ENCODE results near the gene OR4D9.
A peak's percentile ranks its signal among the peaks of the same experiment; 100 is the strongest.
"Not testable (repeated sequence)": the region's sequence is repeated elsewhere in the genome, so short reads cannot be mapped to it uniquely, and the experiment has no call there.

The OR4D9 gene

GRCh38 chr11:59510941-59511589 is at the start of gene OR4D9:
TSS of gene OR4D9 (plus strand) at chr11:59511539. CDS start at chr11:59514913, 3,374 bp downstream.
- DNase-seq (ENCODE audit: low read depth), result no peak

- peak; percentile 23 for DNase-seq (ENCODE audit: low read depth)
Measured at GRCh38 chr11:59463190-59463641, 48.1 kb upstream of the OR4D9 start.

- no peak for DNase-seq (ENCODE audit: low read depth)
Measured at GRCh38 chr11:59473015-59473414, 38.3 kb upstream of the OR4D9 start, which contains the start of gene OR4D10. TSS of gene OR4D10 (plus strand) at chr11:59473315. CDS start at chr11:59477430, 4,115 bp downstream.

DNA sequence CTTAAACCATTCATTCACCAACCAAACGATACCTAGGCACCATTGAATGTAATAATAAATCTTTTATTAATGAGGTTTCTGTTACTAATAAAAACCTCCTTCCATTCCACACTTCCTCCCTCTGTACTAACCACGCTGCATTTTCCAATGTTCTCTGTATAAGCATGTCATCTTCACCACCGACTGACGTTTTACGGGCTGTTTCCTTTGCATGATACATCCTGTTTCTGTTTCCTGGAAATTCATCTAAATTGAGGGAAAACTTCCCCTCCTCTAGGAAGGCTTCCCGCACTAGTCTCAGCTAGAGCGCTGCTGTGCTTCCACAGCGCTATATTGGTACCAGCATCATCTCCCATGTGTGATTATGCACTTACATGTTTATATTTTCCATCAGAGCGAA is 36.2 kb upstream of the OR4D9 start:
- DNase-seq (ENCODE audit: low read depth), result no peak

GRCh38 chr11:59479906-59480305 is 31.4 kb upstream of the OR4D9 start:
- DNase-seq (ENCODE audit: low read depth), result no peak

GRCh38 chr11:59480359-59480758 is 31.0 kb upstream of the OR4D9 start:
- no peak for DNase-seq (ENCODE audit: low read depth)

GRCh38 chr11:59501931-59502330 is 9.4 kb upstream of the OR4D9 start:
- no peak for DNase-seq (ENCODE audit: low read depth)

GRCh38 chr11:59503276-59503675 is 8.1 kb upstream of the OR4D9 start, which contains the start of gene OR4D11:
TSS of gene OR4D11 (plus strand) at chr11:59503576. CDS start at chr11:59503576, 0 bp downstream.
- no peak for DNase-seq (ENCODE audit: low read depth)

DNA sequence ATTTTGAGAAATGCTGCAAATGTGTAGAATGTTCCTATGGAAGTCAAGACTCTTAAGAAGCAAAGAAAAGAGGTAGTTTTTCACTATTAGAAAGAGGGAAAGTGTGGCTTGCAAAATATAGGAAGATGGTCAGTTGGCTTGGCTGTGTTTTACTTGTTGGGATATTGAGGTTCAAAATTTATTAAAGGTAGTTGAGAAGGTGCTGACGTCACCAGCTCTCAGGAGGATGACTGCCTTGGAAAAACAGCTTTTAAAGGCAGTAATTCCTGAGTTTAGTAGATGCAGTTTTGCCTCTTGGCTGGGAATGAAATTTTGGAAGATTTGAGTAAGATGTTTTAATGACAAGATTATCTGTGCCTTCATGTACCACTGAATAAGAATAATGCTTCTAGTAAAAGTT is 336 bp downstream of the OR4D9 start:
- no peak for DNase-seq (ENCODE audit: low read depth)

- DNase-seq (ENCODE audit: low read depth), result not testable (repeated sequence)
Measured at GRCh38 chr11:59520139-59520538, 8.8 kb downstream of the OR4D9 start.

GRCh38 chr11:59520741-59521140 is 9.4 kb downstream of the OR4D9 start:
- no peak for DNase-seq (ENCODE audit: low read depth)

DNA sequence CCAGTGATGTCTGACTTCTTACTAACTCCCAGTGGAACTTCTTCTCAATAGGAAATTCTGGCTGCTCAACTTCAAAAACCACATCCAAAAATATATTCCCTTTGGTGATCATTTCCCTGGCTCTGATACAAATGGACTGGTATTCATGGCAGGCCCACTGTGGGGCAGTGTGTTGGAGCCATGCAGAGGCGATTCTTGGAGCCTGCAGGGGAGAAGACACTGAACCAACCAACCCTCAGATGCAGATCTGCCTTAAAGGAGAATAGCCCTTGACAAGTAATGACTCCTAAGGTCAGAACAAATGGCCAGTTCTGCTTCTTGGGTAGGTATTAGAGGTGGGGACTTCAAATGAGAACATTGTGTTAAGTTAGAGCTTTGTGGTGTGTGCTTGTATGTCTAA is 12.2 kb downstream of the OR4D9 start:
- DNase-seq (ENCODE audit: low read depth), result no peak

DNA sequence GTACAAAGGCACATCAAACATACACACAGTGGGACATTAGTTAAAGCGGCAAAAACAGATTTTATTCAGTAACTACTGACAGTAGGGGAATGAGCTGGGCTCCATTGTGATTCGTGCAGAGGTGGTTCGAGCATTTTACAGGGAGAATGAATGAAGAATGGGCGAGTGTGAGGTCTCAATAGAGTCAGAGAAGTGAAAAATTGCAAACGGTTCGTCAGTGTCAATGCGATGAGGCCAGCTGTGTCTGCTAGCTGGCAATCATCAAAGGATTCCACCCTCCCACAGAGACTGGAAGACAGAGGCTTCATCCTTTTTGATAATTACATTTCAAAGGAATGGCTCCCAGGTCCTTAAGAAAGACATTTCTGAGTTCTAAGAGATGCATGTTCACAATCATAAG is 17.4 kb downstream of the OR4D9 start:
- DNase-seq (ENCODE audit: low read depth), result no peak

DNA sequence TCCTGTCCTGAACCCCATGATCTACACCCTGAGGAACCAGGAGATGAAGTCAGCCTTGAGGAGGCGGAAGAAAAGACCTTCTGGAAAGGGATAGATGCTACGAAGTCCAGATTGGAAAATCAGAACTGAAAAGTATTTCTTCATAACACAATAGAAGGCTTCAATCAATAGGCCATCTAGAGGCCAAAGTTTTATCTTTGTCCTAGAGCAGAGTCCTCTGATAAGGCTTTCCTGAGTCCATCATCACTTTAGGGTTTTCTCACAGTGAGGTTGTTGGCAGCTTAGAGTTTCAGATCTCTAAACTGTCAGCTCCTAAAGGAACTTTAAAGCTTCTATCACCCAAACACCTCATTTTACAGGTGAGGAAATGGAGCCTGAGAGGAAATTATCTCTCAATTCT is 21.3 kb downstream of the OR4D9 start:
- DNase-seq (ENCODE audit: low read depth), result no peak

GRCh38 chr11:59534676-59535075 is 23.3 kb downstream of the OR4D9 start:
- no peak for DNase-seq (ENCODE audit: low read depth)

DNA sequence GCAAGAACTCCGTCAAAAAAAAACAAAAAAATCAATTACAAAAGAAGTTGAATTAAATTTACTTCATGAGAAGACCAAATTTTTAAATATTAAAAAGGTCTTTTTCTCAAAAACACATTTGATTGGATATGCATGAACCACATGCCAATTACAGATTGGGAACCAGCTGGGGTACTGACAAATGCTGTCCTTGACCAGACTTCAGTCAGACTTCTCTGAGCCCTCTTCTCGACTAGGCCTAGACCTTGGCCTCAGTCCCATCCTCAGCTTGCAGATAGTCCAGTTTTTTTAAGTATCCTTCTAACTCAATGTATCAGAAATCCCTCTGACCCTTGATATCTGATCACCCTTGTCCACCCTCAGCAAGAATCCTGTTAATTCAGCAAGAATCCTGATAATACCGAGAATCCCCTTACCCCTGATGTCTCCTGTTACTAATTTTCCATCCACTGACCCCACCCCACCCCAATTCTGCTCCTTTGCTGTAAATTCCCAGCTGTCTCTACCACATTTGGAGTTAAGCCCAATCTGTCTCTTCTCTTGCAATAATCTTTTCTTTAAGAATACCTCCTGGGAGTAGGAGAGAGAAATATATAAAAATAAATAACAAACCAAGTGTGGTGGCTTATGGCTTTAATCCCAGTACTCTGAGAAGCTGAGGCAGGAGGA is 30.9 kb downstream of the OR4D9 start:
- DNase-seq (ENCODE audit: low read depth), result no peak

GRCh38 chr11:59543713-59544112 is 32.4 kb downstream of the OR4D9 start:
- DNase-seq (ENCODE audit: low read depth), result not testable (repeated sequence)

DNA sequence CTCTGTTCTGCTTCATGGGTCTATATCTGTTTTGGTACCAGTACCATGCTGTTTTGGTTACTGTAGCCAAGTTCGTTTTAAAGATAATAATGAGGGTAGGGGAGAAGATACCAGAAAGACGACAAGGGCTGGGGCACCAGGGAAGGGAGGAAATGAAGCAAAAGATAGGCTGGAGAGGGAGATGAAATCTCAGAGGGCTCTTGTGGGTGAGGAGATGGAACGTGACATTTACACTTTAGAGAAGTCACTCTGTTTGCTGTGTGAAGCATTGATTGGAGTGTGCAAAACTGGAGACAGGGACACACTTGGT is 33.5 kb downstream of the OR4D9 start:
- no peak for DNase-seq (ENCODE audit: low read depth)

GRCh38 chr11:59545179-59546020 is 34.1 kb downstream of the OR4D9 start:
- DNase-seq (ENCODE audit: low read depth), result no peak

DNA sequence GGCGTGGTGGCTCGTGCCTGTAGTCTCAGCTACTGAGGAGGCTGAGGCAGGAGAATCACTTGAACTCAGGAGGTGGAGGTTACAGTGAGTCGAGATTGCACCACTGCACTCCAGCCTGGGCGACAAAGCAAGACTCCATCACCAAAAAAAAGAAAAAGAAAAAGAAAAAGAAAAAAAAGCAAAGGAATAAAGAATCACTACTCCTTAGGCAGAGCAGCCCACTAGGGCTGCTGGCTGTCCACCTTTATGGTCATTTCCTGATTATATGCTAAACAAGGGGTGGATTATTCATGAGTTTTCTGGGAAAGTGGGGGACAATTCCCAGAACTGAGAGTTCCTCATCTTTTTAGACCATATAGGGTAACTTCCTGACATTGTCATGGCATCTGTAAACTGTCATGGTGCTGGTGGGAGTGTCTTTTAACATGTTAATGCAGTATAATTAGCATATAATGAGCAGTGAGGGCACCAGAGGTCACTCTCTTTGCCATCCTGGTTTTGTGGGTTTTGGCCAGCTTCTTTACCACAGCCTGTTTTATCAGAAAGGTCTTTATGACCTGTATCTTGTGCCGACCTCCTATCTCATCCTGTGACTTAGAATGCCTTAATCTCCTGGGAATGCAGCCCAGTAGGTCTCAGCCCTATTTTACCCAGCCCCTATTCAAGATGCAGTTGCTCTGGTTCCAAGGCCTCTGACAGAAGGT is 36.4 kb downstream of the OR4D9 start:
- not testable (repeated sequence) for DNase-seq (ENCODE audit: low read depth)

DNA sequence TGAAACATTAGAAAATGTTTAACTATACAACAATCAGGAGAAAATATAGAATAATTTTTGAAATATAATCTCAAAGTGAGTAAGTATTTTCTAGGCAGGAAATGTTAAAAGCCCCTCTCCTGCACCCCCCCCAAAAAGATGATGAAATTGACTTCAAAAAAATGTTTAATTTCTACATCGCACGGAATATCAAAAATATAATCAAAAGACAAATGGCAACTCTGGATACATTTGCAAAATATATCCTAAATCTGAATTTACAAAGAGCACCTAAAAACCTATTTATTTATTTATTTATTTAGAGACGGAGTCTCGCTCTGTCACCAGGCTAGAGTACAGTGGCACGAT is 36.9 kb downstream of the OR4D9 start:
- no peak for DNase-seq (ENCODE audit: low read depth)

- DNase-seq (ENCODE audit: low read depth), result peak; percentile 72
Measured at GRCh38 chr11:59550368-59550841, 39.1 kb downstream of the OR4D9 start.
